Stimulated activated CD8-positive, alpha-beta memory T cell treated with anti-CD3 and anti-CD28 coated beads, Interleukin-15, amount 100 ng/mL, for 48 hours (primary cell): ENCODE data around the gene DNAAF6.

ENCODE experiments used
- DNase-seq, 2 donors: peaks; one replicate each; pipeline ENCODE4 v3.0.0-alpha.2; 2020; ENCODE audit warnings: low read depth in 2 of 2

DNAAF6 gene

DNA sequence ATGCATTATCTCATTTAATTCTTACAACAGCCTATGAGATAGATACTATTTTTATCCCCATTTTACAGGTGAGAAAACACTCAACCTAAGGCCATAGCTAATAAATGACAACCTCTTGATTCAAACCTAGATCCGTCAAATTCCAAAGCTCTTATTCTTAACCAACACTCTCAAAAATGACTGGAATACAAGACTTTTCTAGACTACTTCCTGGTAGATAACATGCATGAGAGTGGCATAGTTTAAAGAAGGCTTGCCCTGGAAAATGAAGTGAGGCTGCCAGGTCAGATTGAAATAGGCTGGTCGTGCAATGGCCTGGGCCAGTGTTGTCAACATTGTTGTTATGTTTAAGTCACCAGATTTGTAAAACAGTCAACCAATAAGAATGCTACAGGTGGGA, 86.6 kb downstream of the DNAAF6 start:
- no peak for DNase-seq
